Nephron (organoid): ENCODE measurements around the gene RAD23B.
"Not testable (repeated sequence)": the region's sequence is repeated elsewhere in the genome, so short reads cannot be mapped to it uniquely, and the experiment has no call there.

ENCODE experiments used
- H3K27ac Mint-ChIP-seq, 3 experiments: 2 replicates each; pipeline ENCODE4 v1.8.0; 2020; ENCODE audit warnings: mixed read lengths in 3 of 3, mild to moderate bottlenecking in 2 of 3, moderate library complexity in 1 of 3
- H3K27me3 Mint-ChIP-seq: 2 replicates; pipeline ENCODE4 v1.8.0; 2021; ENCODE audit warnings: low read depth, mild to moderate bottlenecking, moderate library complexity, mixed read lengths
- H3K36me3 Mint-ChIP-seq: 2 replicates; pipeline ENCODE4 v1.8.0; 2020; ENCODE audit warnings: low read depth, mixed read lengths
- H3K4me1 Mint-ChIP-seq: 2 replicates; pipeline ENCODE4 v1.8.0; 2020; ENCODE audit warnings: mixed read lengths
- H3K4me3 Mint-ChIP-seq, 3 experiments: 2 replicates each; pipeline ENCODE4 v1.8.0; 2020; ENCODE audit warnings: mild to moderate bottlenecking in 3 of 3, mixed read lengths in 3 of 3, moderate library complexity in 2 of 3
- H3K9me3 Mint-ChIP-seq: 2 replicates; pipeline ENCODE4 v1.8.0; 2020; ENCODE audit warnings: mixed read lengths
- CTCF ChIP-seq, 3 experiments: fragments of 200-600 bp; sonication (generic); IDR thresholded peaks; one replicate each; pipeline ENCODE4 v1.5.0; 2021; ENCODE audit warnings: antibody characterized with exemption in 3 of 3; ENCODE audit not compliant: unreplicated experiment in 3 of 3

Gene RAD23B

DNA sequence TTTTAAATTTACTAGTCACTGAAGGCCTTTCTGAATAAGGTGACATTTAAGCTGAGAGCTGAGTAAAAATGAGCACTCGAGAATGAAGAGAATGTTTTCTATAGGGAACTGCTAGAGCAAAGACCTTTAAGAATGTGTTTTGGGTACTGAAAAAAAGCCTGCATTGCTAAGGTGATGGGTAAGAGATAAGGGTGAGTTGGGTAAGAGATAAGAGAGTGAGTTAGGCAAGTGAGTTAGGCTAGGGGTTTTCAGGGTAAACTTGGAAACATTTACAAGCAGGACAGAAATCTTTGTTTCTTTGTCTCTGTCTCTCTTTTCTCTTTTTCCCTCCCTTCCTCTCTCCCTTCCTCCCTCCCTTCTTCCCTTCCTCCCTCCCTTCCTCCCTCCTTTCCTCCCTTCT, 5.6 kb downstream of the RAD23B start:
- no peak for TF ChIP-seq CTCF (IDR thresholded peaks at IDR 0.05; ENCODE audit: unreplicated experiment in 3 of 3)
- Mint-ChIP-seq H3K27me3 (no peaks in the 10 kb centered on the region), H3K4me3 (no peak overlapping the region), H3K4me1 (peaks cover 46% of the 10 kb centered on the region), H3K36me3 (peaks cover 13% of the 10 kb centered on the region), H3K9me3 (no peaks in the 10 kb centered on the region), H3K27ac (peak overlapping the region in 1 of 3 experiments; percentile 25)

- H3K9me3 Mint-ChIP-seq = no peaks in the 10 kb centered on the region
- H3K27me3 Mint-ChIP-seq = no peaks in the 10 kb centered on the region
- H3K36me3 Mint-ChIP-seq = peaks cover 13% of the 10 kb centered on the region
- no peak overlapping the region for H3K4me3 Mint-ChIP-seq
- H3K27ac Mint-ChIP-seq = peak overlapping the region in 1 of 3 experiments; percentile 6
- TF ChIP-seq CTCF (IDR thresholded peaks at IDR 0.05; ENCODE audit: unreplicated experiment in 3 of 3) = no peak
- H3K4me1 Mint-ChIP-seq = peaks cover 60% of the 10 kb centered on the region
Measured at GRCh38 chr9:107290619-107291018, 7.5 kb downstream of the RAD23B start.

GRCh38 chr9:107292821-107293542, 9.9 kb downstream of the RAD23B start:
- H3K4me3 Mint-ChIP-seq = no peak overlapping the region
- H3K27ac Mint-ChIP-seq = no peak overlapping the region
- H3K27me3 Mint-ChIP-seq = no peaks in the 10 kb centered on the region
- H3K9me3 Mint-ChIP-seq = no peaks in the 10 kb centered on the region
- peaks cover 54% of the 10 kb centered on the region for H3K4me1 Mint-ChIP-seq
- TF ChIP-seq CTCF (IDR thresholded peaks at IDR 0.05; ENCODE audit: unreplicated experiment in 3 of 3) = no peak
- H3K36me3 Mint-ChIP-seq = peaks cover 10% of the 10 kb centered on the region

- Mint-ChIP-seq H3K27me3 (no peaks in the 10 kb centered on the region), H3K4me1 (peaks cover 51% of the 10 kb centered on the region), H3K36me3 (peaks cover 8% of the 10 kb centered on the region), H3K9me3 (no peaks in the 10 kb centered on the region), H3K4me3 (no peak overlapping the region), H3K27ac (no peak overlapping the region)
- TF ChIP-seq CTCF (IDR thresholded peaks at IDR 0.05; ENCODE audit: unreplicated experiment in 3 of 3) = no peak
Measured at GRCh38 chr9:107293543-107294085, 10.5 kb downstream of the RAD23B start.

- Mint-ChIP-seq H3K4me1 (peaks cover 42% of the 10 kb centered on the region), H3K27me3 (no peaks in the 10 kb centered on the region), H3K4me3 (no peak overlapping the region), H3K36me3 (no peaks in the 10 kb centered on the region), H3K27ac (peak overlapping the region in 2 of 3 experiments; percentile 12 to 13), H3K9me3 (no peaks in the 10 kb centered on the region)
- TF ChIP-seq CTCF (IDR thresholded peaks at IDR 0.05; ENCODE audit: unreplicated experiment in 3 of 3) = no peak
Measured at GRCh38 chr9:107294756-107295155, 11.7 kb downstream of the RAD23B start.

GRCh38 chr9:107295995-107296394, 12.9 kb downstream of the RAD23B start:
- Mint-ChIP-seq H3K27ac (peak overlapping the region; percentile 3 to 15 (median 12)), H3K27me3 (no peaks in the 10 kb centered on the region), H3K9me3 (no peaks in the 10 kb centered on the region), H3K4me1 (peaks cover 31% of the 10 kb centered on the region), H3K4me3 (no peak overlapping the region), H3K36me3 (peaks cover 2% of the 10 kb centered on the region)
- TF ChIP-seq CTCF (IDR thresholded peaks at IDR 0.05; ENCODE audit: unreplicated experiment in 3 of 3) = no peak

GRCh38 chr9:107296592-107296991, 13.5 kb downstream of the RAD23B start:
- peaks cover 30% of the 10 kb centered on the region for H3K4me1 Mint-ChIP-seq
- H3K9me3 Mint-ChIP-seq, H3K36me3 Mint-ChIP-seq, H3K27me3 Mint-ChIP-seq, H3K4me3 Mint-ChIP-seq: not testable (repeated sequence)
- H3K27ac Mint-ChIP-seq = peak overlapping the region in 1 of 3 experiments; percentile 12
